ENCODE measurements around the gene TMC2.

The TMC2 gene

GRCh38 chr20:2559279-2559626, 22.9 kb downstream of the TMC2 start:
- no peaks in the 10 kb centered on the region for H3K9me3 ChIP-seq (ENCODE audit: insufficient read depth, low read length)
- no peaks in the 10 kb centered on the region for H3K9me2 ChIP-seq (replicated peaks; ENCODE audit: insufficient read depth, low read length)

GRCh38 chr20:2559651-2560050, 23.3 kb downstream of the TMC2 start:
- H3K9ac ChIP-seq (ENCODE audit: low read length), result no peak overlapping the region
- no peak overlapping the region for H2AFZ ChIP-seq (ENCODE audit: low read depth, low read length, severe bottlenecking)
- TF ChIP-seq EZH2phosphoT487 (conservative IDR thresholded peaks at IDR 0.05; ENCODE audit: low read length) (no peak), CTCF (IDR thresholded peaks at IDR 0.05; ENCODE audit: insufficient read depth, low read length, poor library complexity, severe bottlenecking) (no peak)
- no peaks in the 10 kb centered on the region for H4K20me1 ChIP-seq (ENCODE audit: low read depth, low read length)
- no peaks in the 10 kb centered on the region for H3F3A ChIP-seq (ENCODE audit: insufficient read depth)
- no peak overlapping the region for H3K4me3 ChIP-seq (ENCODE audit: insufficient read depth, low read length, poor library complexity, severe bottlenecking)
- H3K27me3 ChIP-seq (ENCODE audit: low read length), result no peaks in the 10 kb centered on the region
- no peaks in the 10 kb centered on the region for H3K36me3 ChIP-seq (ENCODE audit: low read length)
- no peaks in the 10 kb centered on the region for H3K79me2 ChIP-seq (ENCODE audit: insufficient read depth, low read length)
- H3K9me2 ChIP-seq (replicated peaks; ENCODE audit: insufficient read depth, low read length), result no peaks in the 10 kb centered on the region
- H3K27ac ChIP-seq (ENCODE audit: low read depth, low read length), result no peak overlapping the region
- no peak overlapping the region for H3K4me2 ChIP-seq (ENCODE audit: low read depth, low read length, poor library complexity, severe bottlenecking)
- no peaks in the 10 kb centered on the region for H3K9me3 ChIP-seq (ENCODE audit: insufficient read depth, low read length)

More at GRCh38 chr20:2559279-2559626, 22.9 kb downstream of the TMC2 start:
- Histone ChIP-seq H3K27me3 (ENCODE audit: low read length) (no peaks in the 10 kb centered on the region), H3K79me2 (ENCODE audit: insufficient read depth, low read length) (no peaks in the 10 kb centered on the region), H3K4me3 (ENCODE audit: insufficient read depth, low read length, poor library complexity, severe bottlenecking) (no peak overlapping the region), H3F3A (ENCODE audit: insufficient read depth) (no peaks in the 10 kb centered on the region), H3K9ac (ENCODE audit: low read length) (no peak overlapping the region), H3K27ac (ENCODE audit: low read depth, low read length) (no peak overlapping the region), H2AFZ (ENCODE audit: low read depth, low read length, severe bottlenecking) (no peak overlapping the region), H3K4me2 (ENCODE audit: low read depth, low read length, poor library complexity, severe bottlenecking) (no peak overlapping the region), H3K36me3 (ENCODE audit: low read length) (no peaks in the 10 kb centered on the region), H4K20me1 (ENCODE audit: low read depth, low read length) (no peaks in the 10 kb centered on the region)
- TF ChIP-seq CTCF (IDR thresholded peaks at IDR 0.05; ENCODE audit: insufficient read depth, low read length, poor library complexity, severe bottlenecking) (no peak), EZH2phosphoT487 (conservative IDR thresholded peaks at IDR 0.05; ENCODE audit: low read length) (no peak)

- no peaks in the 10 kb centered on the region for H3K27me3 ChIP-seq (ENCODE audit: low read length)
- H3K4me3 ChIP-seq (ENCODE audit: insufficient read depth, low read length, poor library complexity, severe bottlenecking), result no peak overlapping the region
- H3K9me2 ChIP-seq (replicated peaks; ENCODE audit: insufficient read depth, low read length), result no peaks in the 10 kb centered on the region
- no peak overlapping the region for H2AFZ ChIP-seq (ENCODE audit: low read depth, low read length, severe bottlenecking)
- H3K79me2 ChIP-seq (ENCODE audit: insufficient read depth, low read length), result no peaks in the 10 kb centered on the region
- H3K36me3 ChIP-seq (ENCODE audit: low read length), result no peaks in the 10 kb centered on the region
- no peak overlapping the region for H3K27ac ChIP-seq (ENCODE audit: low read depth, low read length)
- no peak overlapping the region for H3K9ac ChIP-seq (ENCODE audit: low read length)
- no peaks in the 10 kb centered on the region for H3F3A ChIP-seq (ENCODE audit: insufficient read depth)
- H3K4me2 ChIP-seq (ENCODE audit: low read depth, low read length, poor library complexity, severe bottlenecking), result no peak overlapping the region
- TF ChIP-seq CTCF (IDR thresholded peaks at IDR 0.05; ENCODE audit: insufficient read depth, low read length, poor library complexity, severe bottlenecking), result no peak
- TF ChIP-seq EZH2phosphoT487 (conservative IDR thresholded peaks at IDR 0.05; ENCODE audit: low read length), result no peak
- no peaks in the 10 kb centered on the region for H4K20me1 ChIP-seq (ENCODE audit: low read depth, low read length)
- no peaks in the 10 kb centered on the region for H3K9me3 ChIP-seq (ENCODE audit: insufficient read depth, low read length)
Observed at GRCh38 chr20:2563116-2563515, 26.7 kb downstream of the TMC2 start.

- Histone ChIP-seq H3F3A (ENCODE audit: insufficient read depth) (no peaks in the 10 kb centered on the region), H2AFZ (ENCODE audit: low read depth, low read length, severe bottlenecking) (no peak overlapping the region), H3K9me2 (replicated peaks; ENCODE audit: insufficient read depth, low read length) (no peaks in the 10 kb centered on the region), H3K4me2 (ENCODE audit: low read depth, low read length, poor library complexity, severe bottlenecking) (no peak overlapping the region), H3K9ac (ENCODE audit: low read length) (no peak overlapping the region), H3K9me3 (ENCODE audit: insufficient read depth, low read length) (no peaks in the 10 kb centered on the region), H3K4me3 (ENCODE audit: insufficient read depth, low read length, poor library complexity, severe bottlenecking) (no peak overlapping the region), H3K79me2 (ENCODE audit: insufficient read depth, low read length) (no peaks in the 10 kb centered on the region), H3K27ac (ENCODE audit: low read depth, low read length) (no peak overlapping the region), H3K36me3 (ENCODE audit: low read length) (no peaks in the 10 kb centered on the region), H4K20me1 (ENCODE audit: low read depth, low read length) (no peaks in the 10 kb centered on the region), H3K27me3 (ENCODE audit: low read length) (no peaks in the 10 kb centered on the region)
- no peak for TF ChIP-seq CTCF (IDR thresholded peaks at IDR 0.05; ENCODE audit: insufficient read depth, low read length, poor library complexity, severe bottlenecking)
Observed at GRCh38 chr20:2564406-2564805, 28.0 kb downstream of the TMC2 start.
